ENCODE data around the gene ELOVL6. TPM values are rescaled to one million over a fixed set of nuclear protein-coding genes. Genes with fewer than 3 reads are reported as not detected.
A peak's percentile ranks its signal among the peaks of the same experiment; 100 is the strongest.

Gene ELOVL6
- total RNA-seq, 1 experiment from 2014 or later, result 23.8 TPM

DNA sequence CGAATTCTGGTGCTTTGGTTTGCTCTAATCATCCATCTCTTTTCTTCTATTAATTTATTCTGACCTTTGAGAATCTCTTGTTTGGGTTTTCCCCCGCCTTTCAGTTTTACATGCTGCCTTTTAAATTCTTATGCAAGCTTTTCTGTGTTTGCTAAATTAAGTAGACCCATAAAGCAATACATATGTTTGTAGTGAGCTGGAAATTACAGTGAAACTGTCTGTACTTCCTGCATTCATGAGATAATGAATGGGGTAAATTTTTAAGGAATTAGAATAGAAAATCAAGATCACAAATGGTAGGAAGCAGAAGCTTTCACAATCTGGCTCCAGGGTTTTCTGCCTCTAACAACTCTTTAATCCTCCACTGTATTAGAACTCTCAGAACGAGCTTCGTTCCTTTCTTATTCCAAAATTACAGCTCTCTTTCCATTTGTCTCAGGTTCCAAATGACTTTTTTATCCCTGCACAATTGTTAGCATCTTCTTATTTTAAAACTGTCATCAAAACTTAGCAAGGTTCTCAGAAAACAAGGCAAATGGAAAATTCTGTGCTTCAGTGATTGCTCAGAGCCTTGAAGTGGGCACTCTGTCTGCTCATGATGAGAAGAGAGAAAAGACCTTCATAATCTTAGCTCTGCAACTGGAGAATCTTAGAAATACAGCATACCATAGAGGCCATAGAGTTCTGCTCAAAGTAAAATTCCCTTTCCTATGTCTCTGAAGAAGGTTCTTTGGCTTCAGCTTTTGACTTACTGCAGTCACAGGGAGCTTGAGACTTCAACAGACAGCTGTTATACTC lies 177.6 kb downstream of the ELOVL6 start:
- in situ Hi-C loops (cut with HindIII; ENCODE audit: low pct_unique_long_range_greater_than_20kb, low sequenced_read_pairs), result no loop called here
- DNase-seq (ENCODE audit: low read depth), result no peak

GRCh38 chr4:110020139-110020538 lies 178.3 kb downstream of the ELOVL6 start:
- in situ Hi-C loops (cut with HindIII; ENCODE audit: low pct_unique_long_range_greater_than_20kb, low sequenced_read_pairs), result no loop called here

GRCh38 chr4:110019153-110019552 lies 179.3 kb downstream of the ELOVL6 start:
- in situ Hi-C loops (cut with HindIII; ENCODE audit: low pct_unique_long_range_greater_than_20kb, low sequenced_read_pairs), result no loop called here
- no peak for DNase-seq (ENCODE audit: low read depth)

More at GRCh38 chr4:110020139-110020538, 178.3 kb downstream of the ELOVL6 start:
- no peak for DNase-seq (ENCODE audit: low read depth)

DNA sequence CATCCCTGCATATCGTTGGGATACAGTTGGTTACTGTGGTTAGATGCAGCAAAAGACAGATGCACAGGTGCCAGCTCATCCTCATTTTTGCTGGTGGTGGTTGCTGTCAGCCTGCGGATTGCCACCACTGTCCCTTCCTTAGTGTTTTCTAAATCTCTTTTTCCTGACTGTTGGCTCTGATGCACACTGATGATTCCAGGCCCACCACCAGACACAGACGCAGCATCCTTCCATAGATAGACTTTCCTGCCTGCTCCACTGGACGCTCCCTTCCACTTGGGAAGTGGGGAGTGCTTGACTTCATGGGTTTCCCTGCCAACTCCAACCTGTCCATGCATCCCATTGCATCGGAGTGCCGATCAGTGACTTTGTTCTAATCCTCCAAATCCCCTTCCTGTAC lies 184.2 kb downstream of the ELOVL6 start:
- no peak for DNase-seq (ENCODE audit: low read depth)
- in situ Hi-C loops (cut with HindIII; ENCODE audit: low pct_unique_long_range_greater_than_20kb, low sequenced_read_pairs), result no loop called here

- DNase-seq (ENCODE audit: low read depth), result no peak
- in situ Hi-C loops (cut with HindIII; ENCODE audit: low pct_unique_long_range_greater_than_20kb, low sequenced_read_pairs), result no loop called here
Observed at GRCh38 chr4:110012917-110013316, 185.5 kb downstream of the ELOVL6 start.

DNA sequence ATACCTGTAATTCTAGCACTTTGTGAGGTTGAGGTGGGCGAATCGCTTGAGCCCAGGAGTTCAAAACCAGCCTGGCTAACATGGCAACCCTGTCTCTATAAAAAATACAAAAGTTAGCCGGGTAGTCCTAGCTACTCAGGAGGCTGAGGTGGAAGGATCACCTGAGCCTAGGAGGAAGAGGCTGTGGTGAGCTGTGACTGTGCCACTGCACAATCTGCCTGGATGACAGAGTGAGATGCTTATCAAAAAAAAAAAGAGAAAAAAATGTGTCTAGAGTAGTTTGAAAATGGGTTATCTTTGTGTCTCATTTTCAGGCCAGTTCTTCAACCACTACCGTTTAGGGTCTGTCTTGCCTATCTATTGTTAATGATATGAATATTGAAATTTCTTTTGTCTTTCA lies 187.6 kb downstream of the ELOVL6 start:
- in situ Hi-C loops (cut with HindIII; ENCODE audit: low pct_unique_long_range_greater_than_20kb, low sequenced_read_pairs), result no loop called here

DNA sequence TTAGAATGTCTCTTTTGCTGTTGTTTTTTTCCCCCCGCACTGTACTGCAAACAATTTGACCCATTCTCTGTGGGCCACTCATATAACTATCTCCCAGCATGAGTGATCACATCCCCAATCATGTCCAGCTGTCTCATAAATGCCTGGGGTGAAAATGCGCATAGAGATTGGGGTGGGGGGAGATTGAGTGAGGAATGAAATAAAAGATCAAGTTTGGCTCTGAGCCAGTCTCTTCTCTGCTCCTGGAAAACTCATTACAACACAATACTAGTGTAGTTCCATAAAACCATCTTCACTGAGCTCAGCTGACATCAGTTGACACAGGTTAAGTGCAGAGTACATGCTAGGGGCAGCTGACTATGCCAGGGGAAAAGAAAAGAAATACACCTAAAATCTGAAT lies 188.9 kb downstream of the ELOVL6 start:
- no peak for DNase-seq (ENCODE audit: low read depth)
- in situ Hi-C loops (cut with HindIII; ENCODE audit: low pct_unique_long_range_greater_than_20kb, low sequenced_read_pairs), result no loop called here

More for the DNA sequence above, 187.6 kb downstream of the ELOVL6 start:
- no peak for DNase-seq (ENCODE audit: low read depth)

GRCh38 chr4:110008540-110008939 lies 189.9 kb downstream of the ELOVL6 start:
- in situ Hi-C loops (cut with HindIII; ENCODE audit: low pct_unique_long_range_greater_than_20kb, low sequenced_read_pairs), result no loop called here
- no peak for DNase-seq (ENCODE audit: low read depth)

DNA sequence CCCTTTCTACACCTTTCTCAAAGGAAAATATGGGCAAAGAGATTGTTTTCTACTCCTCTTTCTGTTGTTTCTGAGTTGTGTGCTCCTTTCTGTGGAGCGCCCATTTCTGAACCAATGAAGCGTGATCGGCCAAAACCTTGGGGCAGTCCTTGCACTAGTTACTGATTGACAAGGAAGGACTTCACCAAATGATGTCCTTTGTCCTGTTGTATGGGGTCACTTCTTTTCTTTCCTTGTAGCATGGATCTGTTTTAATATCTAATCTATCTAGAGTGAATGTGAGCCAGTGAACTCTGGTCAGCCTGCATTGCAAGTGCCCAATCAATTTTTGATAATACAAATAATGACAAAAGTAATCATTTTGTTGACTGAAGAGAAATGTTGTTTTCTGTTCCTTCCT lies 191.2 kb downstream of the ELOVL6 start:
- in situ Hi-C loops (cut with HindIII; ENCODE audit: low pct_unique_long_range_greater_than_20kb, low sequenced_read_pairs), result no loop called here
- DNase-seq (ENCODE audit: low read depth), result peak; percentile 50

DNA sequence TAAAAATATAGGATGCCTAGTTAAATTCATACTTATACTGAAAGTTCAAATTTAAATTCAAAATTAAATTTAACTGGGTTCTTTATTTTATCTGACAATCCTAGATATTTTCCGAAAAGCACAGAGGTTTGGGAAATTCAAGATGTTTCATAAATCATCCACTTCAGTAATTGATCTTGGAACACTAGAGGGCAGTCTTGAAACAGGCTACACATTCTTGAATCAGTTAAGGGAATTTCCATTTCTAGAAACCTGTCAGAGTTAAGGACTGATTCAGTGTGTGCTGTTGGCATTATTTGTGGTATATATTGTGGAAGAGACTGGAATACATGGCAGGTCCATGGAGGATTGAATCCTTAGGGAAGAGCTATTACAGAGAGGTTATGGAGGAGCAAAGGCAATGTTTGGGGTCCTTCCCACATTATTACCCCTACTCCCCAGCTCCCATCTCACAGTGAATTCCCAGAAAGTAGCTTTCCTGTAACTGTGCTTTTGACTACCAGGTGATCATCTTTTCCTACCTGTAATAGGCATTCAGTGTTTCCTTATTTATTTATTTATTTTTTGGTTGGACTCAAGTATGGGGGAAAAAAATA lies 192.9 kb downstream of the ELOVL6 start:
- in situ Hi-C loops (cut with HindIII; ENCODE audit: low pct_unique_long_range_greater_than_20kb, low sequenced_read_pairs), result no loop called here
- DNase-seq (ENCODE audit: low read depth), result peak; percentile 48

GRCh38 chr4:110004556-110004955 lies 193.9 kb downstream of the ELOVL6 start:
- in situ Hi-C loops (cut with HindIII; ENCODE audit: low pct_unique_long_range_greater_than_20kb, low sequenced_read_pairs), result no loop called here
- DNase-seq (ENCODE audit: low read depth), result no peak

GRCh38 chr4:110003401-110004187 lies 194.8 kb downstream of the ELOVL6 start:
- in situ Hi-C loops (cut with HindIII; ENCODE audit: low pct_unique_long_range_greater_than_20kb, low sequenced_read_pairs), result no loop called here
- no peak for DNase-seq (ENCODE audit: low read depth)

DNA sequence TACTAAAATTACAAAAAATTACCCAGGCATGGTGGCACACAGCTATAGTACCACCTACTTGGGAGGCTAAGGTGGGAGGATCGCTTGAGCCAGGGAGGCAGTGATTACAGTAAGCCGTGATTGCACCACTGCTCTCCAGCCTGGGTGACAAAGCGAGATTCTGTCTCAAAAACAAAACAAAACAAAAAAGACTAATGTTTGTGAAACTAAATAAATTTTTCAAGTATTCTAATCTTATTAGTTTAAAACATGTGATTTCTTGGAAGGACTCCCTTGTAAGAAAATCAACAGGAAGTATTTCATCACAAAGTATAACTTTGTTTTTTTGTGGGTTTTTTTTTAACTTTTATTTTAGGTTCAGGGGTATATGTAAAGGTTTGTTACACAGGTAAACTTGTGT lies 196.1 kb downstream of the ELOVL6 start:
- in situ Hi-C loops (cut with HindIII; ENCODE audit: low pct_unique_long_range_greater_than_20kb, low sequenced_read_pairs), result no loop called here

DNA sequence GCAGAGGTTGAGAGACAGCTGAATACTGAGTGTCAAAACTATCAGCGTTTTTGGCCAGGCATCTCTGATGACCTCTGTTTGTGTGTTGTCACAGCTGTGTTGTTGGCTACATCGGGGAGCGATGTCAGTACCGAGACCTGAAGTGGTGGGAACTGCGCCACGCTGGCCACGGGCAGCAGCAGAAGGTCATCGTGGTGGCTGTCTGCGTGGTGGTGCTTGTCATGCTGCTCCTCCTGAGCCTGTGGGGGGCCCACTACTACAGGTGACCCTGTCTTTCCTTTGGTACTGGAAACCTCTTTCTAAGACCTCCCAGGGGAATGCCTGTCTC lies 198.9 kb downstream of the ELOVL6 start:
- no peak for DNase-seq (ENCODE audit: low read depth)
- in situ Hi-C loops (cut with HindIII; ENCODE audit: low pct_unique_long_range_greater_than_20kb, low sequenced_read_pairs), result no loop called here

More for the DNA sequence above, 196.1 kb downstream of the ELOVL6 start:
- no peak for DNase-seq (ENCODE audit: low read depth)

- peak; percentile 40 for DNase-seq (ENCODE audit: low read depth)
- in situ Hi-C loops (cut with HindIII; ENCODE audit: low pct_unique_long_range_greater_than_20kb, low sequenced_read_pairs), result no loop called here
Observed at GRCh38 chr4:109998867-109999584, 199.4 kb downstream of the ELOVL6 start.

DNA sequence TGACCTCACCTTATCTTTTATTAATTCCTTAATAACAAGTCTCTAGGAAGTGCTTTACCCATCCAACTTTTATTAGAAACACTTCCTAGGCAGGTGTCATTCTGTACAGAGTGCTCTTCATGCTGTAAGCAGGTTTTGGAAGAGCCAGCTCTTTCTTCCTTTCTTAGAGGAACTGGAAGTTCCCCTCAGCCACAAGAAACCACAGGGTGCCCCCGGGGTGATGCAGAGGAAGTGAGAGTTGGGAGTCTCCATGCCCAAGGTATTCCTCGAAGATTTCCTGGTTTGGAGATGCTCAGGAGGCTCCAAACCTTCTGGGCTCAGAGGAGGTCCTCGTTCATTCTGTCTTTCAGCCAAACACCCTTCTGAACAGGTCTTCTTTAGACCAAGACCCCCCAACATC lies 201.9 kb downstream of the ELOVL6 start:
- in situ Hi-C loops (cut with HindIII; ENCODE audit: low pct_unique_long_range_greater_than_20kb, low sequenced_read_pairs), result no loop called here
- DNase-seq (ENCODE audit: low read depth), result no peak

Measured in Caki2 (cell line).